MM.1S (cell line): ENCODE measurements around the gene TUBB4B.

Experiments used
- DNase-seq: peaks from one replicate; pipeline ENCODE4 v3.0.0-alpha.2; 2015
- H2AFZ ChIP-seq: fragments of 300-600 bp; sonication (generic); 2 replicates; pipeline ENCODE4 v1.6.0; 2016; ENCODE audit warnings: antibody characterized with exemption, low read length
- H3F3A ChIP-seq: fragments of 300-600 bp; sonication (generic); 2 replicates; pipeline ENCODE4 v1.6.1; 2016; ENCODE audit warnings: mild to moderate bottlenecking, antibody characterized with exemption, low read length, moderate library complexity, mixed read lengths; ENCODE audit not compliant: insufficient read depth
- H3K27ac ChIP-seq: fragments of 300-600 bp; sonication (generic); 2 replicates; pipeline ENCODE4 v1.5.1; 2016; ENCODE audit warnings: mild to moderate bottlenecking, low read length
- H3K27me3 ChIP-seq: fragments of 300-600 bp; sonication (generic); replicated peaks from 2 replicates; pipeline ENCODE4 v1.6.0; 2016; ENCODE audit warnings: low read length; ENCODE audit not compliant: insufficient read depth
- H3K36me3 ChIP-seq: fragments of 300-600 bp; sonication (generic); replicated peaks from 2 replicates; pipeline ENCODE4 v1.6.1; 2016; ENCODE audit warnings: mild to moderate bottlenecking, low read length, mixed read lengths; ENCODE audit not compliant: insufficient read depth
- H3K4me1 ChIP-seq: fragments of 300-600 bp; sonication (generic); 2 replicates; pipeline ENCODE4 v1.6.1; 2016; ENCODE audit warnings: low read length, mixed read lengths
- H3K4me2 ChIP-seq: fragments of 300-600 bp; sonication (generic); 2 replicates; pipeline ENCODE4 v1.6.0; 2016; ENCODE audit warnings: low read depth, low read length
- H3K4me3 ChIP-seq: fragments of 300-600 bp; sonication (generic); 2 replicates; pipeline ENCODE4 v1.5.1; 2016; ENCODE audit warnings: low read length, mixed read lengths
- H3K79me2 ChIP-seq: fragments of 300-600 bp; sonication (generic); 2 replicates; pipeline ENCODE4 v1.6.1; 2016; ENCODE audit warnings: mixed run types, low read length, mixed read lengths
- H3K9ac ChIP-seq: fragments of 300-600 bp; sonication (generic); 2 replicates; pipeline ENCODE4 v1.6.1; 2016; ENCODE audit warnings: low read length, mixed read lengths
- H3K9me2 ChIP-seq: fragments of 300-600 bp; sonication (generic); replicated peaks from 2 replicates; pipeline ENCODE4 v1.6.1; 2016; ENCODE audit warnings: mild to moderate bottlenecking, low read length, mixed read lengths; ENCODE audit not compliant: insufficient read depth
- H3K9me3 ChIP-seq: fragments of 300-600 bp; sonication (generic); replicated peaks from 2 replicates; pipeline ENCODE4 v1.6.1; 2016; ENCODE audit warnings: mild to moderate bottlenecking, low read length, mixed read lengths; ENCODE audit not compliant: insufficient read depth
- H4K20me1 ChIP-seq: fragments of 300-600 bp; sonication (generic); 2 replicates; pipeline ENCODE4 v1.6.1; 2016; ENCODE audit warnings: mild to moderate bottlenecking, low read length, moderate library complexity, mixed read lengths; ENCODE audit not compliant: insufficient read depth
- EZH2 ChIP-seq: fragments of 300-600 bp; sonication (generic); optimal IDR thresholded peaks from 2 replicates; pipeline ENCODE3; 2017; ENCODE audit warnings: low read depth, mild to moderate bottlenecking, antibody characterized with exemption, low read length, mixed read lengths
- EZH2phosphoT487 ChIP-seq: fragments of 300-600 bp; sonication (generic); IDR thresholded peaks from 2 replicates; pipeline ENCODE4 v1.6.1; 2018; ENCODE audit warnings: antibody characterized with exemption, low read length
- TF ChIP-seq, protein P1 (sequence below): fragments of 300-600 bp; sonication (generic); IDR thresholded peaks from 2 replicates; pipeline ENCODE4 v1.5.1; 2016; ENCODE audit warnings: antibody characterized with exemption, low read length, mixed read lengths

Gene TUBB4B

DNA sequence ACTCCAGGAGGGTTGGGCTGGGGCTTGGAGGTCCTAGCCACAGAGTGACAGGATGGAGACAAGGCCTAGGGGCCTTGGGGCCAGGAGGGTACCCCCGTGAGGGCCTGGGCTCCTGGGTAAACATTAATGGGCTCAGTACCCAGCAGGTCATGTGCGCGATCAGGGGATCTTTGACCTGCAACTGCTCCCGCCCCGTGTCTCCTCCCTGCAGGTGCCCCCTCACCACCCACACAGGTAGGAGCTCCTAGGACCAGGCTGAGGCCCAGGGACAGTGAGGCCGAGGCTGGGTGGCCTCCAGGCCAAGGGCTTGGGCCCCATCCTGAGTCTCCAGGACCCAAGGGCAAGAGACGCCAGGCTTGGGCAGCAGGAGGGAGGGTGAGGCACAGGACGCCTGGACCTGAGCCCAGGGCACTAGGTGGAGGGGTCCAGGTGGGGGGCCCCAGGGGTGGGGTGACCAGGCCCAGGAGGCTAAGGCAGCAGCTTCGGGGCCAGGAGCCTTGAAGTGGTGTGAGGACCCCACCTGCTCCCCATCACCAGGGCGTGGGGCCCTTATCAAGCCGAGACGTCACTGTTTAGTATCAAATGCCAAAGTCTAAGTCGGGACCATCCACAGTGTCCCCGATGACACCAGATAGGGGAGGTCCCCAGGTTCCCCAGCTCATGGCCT is 10.2 kb upstream of the TUBB4B start, which contains the start of gene SLC34A3:
Gene SLC34A3 (plus strand): TSS at position 197 of the 667 bp plus-strand sequence. CDS start 802 bp downstream, outside the sequence.
- Histone ChIP-seq H3K9me3 (no peaks in the 10 kb centered on the region), H3K9me2 (no peaks in the 10 kb centered on the region), H2AFZ (no peak within 1 kb of the TSS), H3K4me1 (no peaks in the 10 kb centered on the region), H3K36me3 (no peaks in the 10 kb centered on the region), H3K4me2 (no peak within 1 kb of the TSS), H3K27me3 (peaks cover 74% of the 10 kb centered on the region), H3K4me3 (no peak within 1 kb of the TSS), H3K9ac (no peak within 1 kb of the TSS), H3K27ac (no peak within 1 kb of the TSS), H3K79me2 (no peaks in the 10 kb centered on the region), H4K20me1 (no peaks in the 10 kb centered on the region), H3F3A (no peaks in the 10 kb centered on the region)
- no peak for DNase-seq
- TF ChIP-seq EZH2phosphoT487 (no peak), EZH2 (no peak)
- TF ChIP-seq, protein P1, sequence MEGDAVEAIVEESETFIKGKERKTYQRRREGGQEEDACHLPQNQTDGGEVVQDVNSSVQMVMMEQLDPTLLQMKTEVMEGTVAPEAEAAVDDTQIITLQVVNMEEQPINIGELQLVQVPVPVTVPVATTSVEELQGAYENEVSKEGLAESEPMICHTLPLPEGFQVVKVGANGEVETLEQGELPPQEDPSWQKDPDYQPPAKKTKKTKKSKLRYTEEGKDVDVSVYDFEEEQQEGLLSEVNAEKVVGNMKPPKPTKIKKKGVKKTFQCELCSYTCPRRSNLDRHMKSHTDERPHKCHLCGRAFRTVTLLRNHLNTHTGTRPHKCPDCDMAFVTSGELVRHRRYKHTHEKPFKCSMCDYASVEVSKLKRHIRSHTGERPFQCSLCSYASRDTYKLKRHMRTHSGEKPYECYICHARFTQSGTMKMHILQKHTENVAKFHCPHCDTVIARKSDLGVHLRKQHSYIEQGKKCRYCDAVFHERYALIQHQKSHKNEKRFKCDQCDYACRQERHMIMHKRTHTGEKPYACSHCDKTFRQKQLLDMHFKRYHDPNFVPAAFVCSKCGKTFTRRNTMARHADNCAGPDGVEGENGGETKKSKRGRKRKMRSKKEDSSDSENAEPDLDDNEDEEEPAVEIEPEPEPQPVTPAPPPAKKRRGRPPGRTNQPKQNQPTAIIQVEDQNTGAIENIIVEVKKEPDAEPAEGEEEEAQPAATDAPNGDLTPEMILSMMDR, result no peak

DNA sequence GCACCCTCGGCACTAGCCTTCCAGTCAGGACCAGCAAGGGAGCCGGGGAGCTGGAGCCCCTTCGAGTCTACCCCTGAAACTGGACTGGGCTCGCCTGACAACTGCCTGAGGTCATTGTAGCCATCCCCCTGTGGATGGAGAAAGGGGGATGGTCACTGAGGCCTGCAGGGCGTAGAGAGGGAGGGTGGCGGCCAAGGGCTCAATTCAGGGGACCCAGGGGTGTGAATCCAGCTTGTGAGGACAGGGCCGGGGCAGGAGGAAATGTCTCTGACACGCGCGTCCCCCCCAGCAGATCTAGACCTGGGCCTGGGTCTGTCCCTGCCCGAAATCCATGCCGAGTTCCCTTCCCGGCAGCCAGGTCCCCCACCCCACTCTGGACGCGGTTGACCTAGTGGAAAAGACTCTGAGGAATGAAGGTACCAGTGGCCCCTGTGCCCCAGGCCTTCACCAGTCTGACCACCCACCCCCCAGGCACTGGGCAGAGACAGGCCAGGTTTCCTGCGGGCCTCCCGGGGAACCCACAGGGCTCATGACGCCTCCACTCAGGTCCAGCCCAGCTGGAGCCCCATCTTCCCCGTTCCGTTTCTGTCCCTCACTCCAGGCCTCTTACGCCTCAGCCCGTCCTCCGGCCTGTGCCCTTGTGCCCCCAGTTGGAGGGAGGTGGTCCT is 9.6 kb upstream of the TUBB4B start:
- H3K36me3 ChIP-seq, result no peaks in the 10 kb centered on the region
- no peaks in the 10 kb centered on the region for H3F3A ChIP-seq
- DNase-seq, result no peak
- no peak overlapping the region for H3K9ac ChIP-seq
- H3K9me3 ChIP-seq, result no peaks in the 10 kb centered on the region
- H3K4me3 ChIP-seq, result no peak overlapping the region
- H4K20me1 ChIP-seq, result no peaks in the 10 kb centered on the region
- H3K4me2 ChIP-seq, result no peak overlapping the region
- H3K79me2 ChIP-seq, result no peaks in the 10 kb centered on the region
- H3K27ac ChIP-seq, result no peak overlapping the region
- no peaks in the 10 kb centered on the region for H3K9me2 ChIP-seq
- no peak overlapping the region for H2AFZ ChIP-seq
- H3K27me3 ChIP-seq, result peaks cover 77% of the 10 kb centered on the region
- TF ChIP-seq, protein P1, result no peak
- TF ChIP-seq EZH2phosphoT487, result no peak
- TF ChIP-seq EZH2, result no peak
- 0 out of 2 replicates have a peak, but pooled peaks cover 5% of the 10 kb centered on the region for H3K4me1 ChIP-seq

DNA sequence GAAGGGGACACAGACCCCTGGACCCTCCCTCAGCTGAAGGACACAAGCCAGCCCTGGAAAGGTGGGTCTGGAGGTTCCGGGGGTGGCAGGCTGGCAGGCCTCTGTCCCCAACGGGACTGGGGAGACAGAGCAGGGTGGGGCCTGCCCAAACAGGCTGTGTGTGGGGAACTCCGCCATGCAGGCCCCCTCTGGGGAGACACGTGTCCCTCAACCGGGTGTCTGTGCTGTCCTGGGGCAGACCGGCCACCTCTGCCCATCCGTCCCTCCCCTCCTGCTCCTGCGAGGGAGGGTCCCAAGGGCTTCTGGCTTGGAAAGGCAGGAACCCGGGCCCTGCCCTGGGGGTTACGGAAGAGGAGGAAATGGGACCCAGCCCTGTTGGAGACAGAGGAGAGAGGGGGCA is 9.0 kb upstream of the TUBB4B start:
- no peak for DNase-seq
- Histone ChIP-seq H3K9me2 (no peaks in the 10 kb centered on the region), H4K20me1 (no peaks in the 10 kb centered on the region), H3K4me1 (peaks cover 9% of the 10 kb centered on the region; the same call in 1 of the 2 replicates), H2AFZ (no peak overlapping the region), H3K4me3 (no peak overlapping the region), H3K4me2 (no peak overlapping the region), H3K9me3 (no peaks in the 10 kb centered on the region), H3K27ac (no peak overlapping the region), H3K9ac (no peak overlapping the region), H3K27me3 (peaks cover 77% of the 10 kb centered on the region), H3K79me2 (no peaks in the 10 kb centered on the region), H3F3A (no peaks in the 10 kb centered on the region), H3K36me3 (no peaks in the 10 kb centered on the region)
- TF ChIP-seq EZH2phosphoT487 (no peak), EZH2 (no peak)
- TF ChIP-seq, protein P1, result no peak
